H1 (cell line): ENCODE measurements around the gene SURF2. TPM values are rescaled to one million over a fixed set of nuclear protein-coding genes. Genes with fewer than 3 reads are reported as not detected.

Experiments
- CTCF ChIA-PET: fragments of 300-600 bp; sonication (Branson Sonifier 250); formaldehyde crosslinking; loops from one replicate; lab custom pipeline; 2021; ENCODE audit not compliant: partially characterized antibody; lab: Charles Lee
- POLR2A ChIA-PET: fragments of 300-600 bp; sonication (Branson Sonifier 250); formaldehyde crosslinking; loops from one replicate; lab custom pipeline; 2021; ENCODE audit warnings: inconsistent platforms; ENCODE audit not compliant: partially characterized antibody; lab: Charles Lee
- DNase-seq, 2 experiments: peaks; one replicate each; pipeline versions ENCODE4 v3.0.0 to v3.0.0-alpha.2; 2010 to 2022; ENCODE audit warnings: low spot score in 2 of 2, low read depth in 1 of 2, mixed read lengths in 1 of 2
- FAIRE-seq: peaks from 2 replicates; lab custom pipeline; 2011; peaks lifted over from hg19 to GRCh38; lab: Jason Lieb, UNC
- H2AFZ ChIP-seq: 2 replicates; pipeline ENCODE4 v1.8.1; 2012; ENCODE audit warnings: low read length, inconsistent platforms
- H2AK5ac ChIP-seq: 2 replicates; pipeline ENCODE4 v1.6.1; 2013; ENCODE audit warnings: low read depth, low read length
- H2BK120ac ChIP-seq: replicated peaks from 2 replicates; pipeline ENCODE3; 2013; ENCODE audit warnings: low read depth, low read length, inconsistent platforms
- H2BK12ac ChIP-seq: 2 replicates; pipeline ENCODE4 v1.6.1; 2013; ENCODE audit warnings: low read depth, low read length
- H2BK15ac ChIP-seq: 2 replicates; pipeline ENCODE4 v1.6.1; 2013; ENCODE audit warnings: low read length
- H2BK20ac ChIP-seq: 2 replicates; pipeline ENCODE4 v1.6.1; 2013; ENCODE audit warnings: low read length
- H2BK5ac ChIP-seq: 2 replicates; pipeline ENCODE4 v1.6.1; 2013; ENCODE audit warnings: low read depth, low read length
- H3K14ac ChIP-seq: 2 replicates; pipeline ENCODE4 v1.6.1; 2013; ENCODE audit warnings: inconsistent platforms; ENCODE audit not compliant: insufficient read length
- H3K18ac ChIP-seq: 2 replicates; pipeline ENCODE4 v1.6.1; 2013; ENCODE audit warnings: low read length; ENCODE audit errors: extremely low read depth
- H3K23ac ChIP-seq: 2 replicates; pipeline ENCODE4 v1.6.1; 2013; ENCODE audit warnings: inconsistent platforms; ENCODE audit not compliant: insufficient read length
- H3K23me2 ChIP-seq: 2 replicates; pipeline ENCODE4 v1.6.1; 2013; ENCODE audit warnings: low read depth, low read length
- H3K27ac ChIP-seq: 2 replicates; pipeline ENCODE4 v1.6.1; 2011; ENCODE audit warnings: low read depth, low read length, inconsistent platforms
- H3K27me3 ChIP-seq, 4 experiments: replicated peaks in 1 of 4; 1 replicate in 1 of 4; 2 replicates in 3 of 4; pipeline versions ENCODE4 v1.6.1 to v1.8.1; 2011 to 2013; ENCODE audit warnings: low read length in 3 of 4, mild to moderate bottlenecking in 3 of 4, inconsistent platforms in 2 of 4, mixed read lengths in 2 of 4, moderate library complexity in 1 of 4; ENCODE audit not compliant: control insufficient read depth in 3 of 4, insufficient read depth in 3 of 4; ENCODE audit errors: extremely low read depth in 1 of 4
- H3K36me3 ChIP-seq, 4 experiments: 2 replicates each; pipeline versions ENCODE4 v1.6.1 to v1.8.1; 2011 to 2013; ENCODE audit warnings: mild to moderate bottlenecking in 4 of 4, low read length in 3 of 4, moderate library complexity in 2 of 4, control low read depth in 1 of 4, inconsistent platforms in 1 of 4; ENCODE audit not compliant: insufficient read depth in 4 of 4, control insufficient read depth in 2 of 4
- H3K4ac ChIP-seq: replicated peaks from 2 replicates; pipeline ENCODE3; 2013; ENCODE audit warnings: low read length, low read depth, mixed read lengths, inconsistent platforms; ENCODE audit not compliant: insufficient read length
- H3K4me1 ChIP-seq, 4 experiments: replicated peaks in 1 of 4; 1 replicate in 1 of 4; 2 replicates in 3 of 4; pipeline versions ENCODE4 v1.6.1 to v1.8.1; 2011 to 2013; ENCODE audit warnings: low read length in 3 of 4, inconsistent platforms in 2 of 4, mixed read lengths in 1 of 4; ENCODE audit not compliant: insufficient read depth in 4 of 4, control insufficient read depth in 3 of 4
- H3K4me2 ChIP-seq, 2 experiments: 2 replicates each; pipeline versions ENCODE4 v1.6.1 to v1.8.1; 2011 to 2013; ENCODE audit warnings: low read depth in 2 of 2, low read length in 2 of 2, control low read depth in 1 of 2, inconsistent platforms in 1 of 2, mild to moderate bottlenecking in 1 of 2; ENCODE audit not compliant: insufficient read depth in 1 of 2
- H3K4me3 ChIP-seq, 4 experiments: fragments of 200-600, 300-600 bp in 1 of 4; sonication (generic), shearing (Covaris generic), sonication (Bioruptor Twin) in 1 of 4; 2 replicates each; pipeline versions ENCODE4 v1.5.1 to v1.8.1; 2011 to 2016; ENCODE audit warnings: low read length in 4 of 4, low read depth in 3 of 4, control low read depth in 2 of 4, inconsistent platforms in 2 of 4, mild to moderate bottlenecking in 2 of 4, mixed read lengths in 1 of 4, moderate library complexity in 1 of 4; ENCODE audit not compliant: insufficient read depth in 2 of 4; ENCODE audit errors: extremely low read depth in 1 of 4
- H3K56ac ChIP-seq: replicated peaks from 2 replicates; pipeline ENCODE3; 2013; ENCODE audit warnings: low read depth, mild to moderate bottlenecking, mixed read lengths, low read length, inconsistent platforms; ENCODE audit not compliant: insufficient read length
- H3K79me1 ChIP-seq: 2 replicates; pipeline ENCODE4 v1.6.1; 2013; ENCODE audit warnings: low read depth, low read length, control low read depth
- H3K79me2 ChIP-seq, 2 experiments: 2 replicates each; pipeline versions ENCODE4 v1.6.1 to v1.8.1; 2012 to 2013; ENCODE audit warnings: low read length in 2 of 2, mild to moderate bottlenecking in 2 of 2, inconsistent platforms in 1 of 2; ENCODE audit not compliant: insufficient read depth in 2 of 2, control insufficient read depth in 1 of 2
- H3K9ac ChIP-seq, 4 experiments: replicated peaks in 1 of 4; 1 replicate in 1 of 4; 2 replicates in 3 of 4; pipeline versions ENCODE4 v1.6.1 to v1.8.1; 2011 to 2013; ENCODE audit warnings: low read depth in 3 of 4, low read length in 3 of 4, control low read depth in 2 of 4, mild to moderate bottlenecking in 2 of 4, moderate library complexity in 2 of 4, inconsistent platforms in 1 of 4; ENCODE audit errors: extremely low read depth in 1 of 4
- H3K9me3 ChIP-seq, 2 experiments: 2 replicates each; pipeline versions ENCODE4 v1.6.1 to v1.8.1; 2012 to 2013; ENCODE audit warnings: mild to moderate bottlenecking in 2 of 2, moderate library complexity in 2 of 2, control low read depth in 1 of 2, inconsistent platforms in 1 of 2, low read depth in 1 of 2, low read length in 1 of 2, mixed read lengths in 1 of 2; ENCODE audit not compliant: insufficient read depth in 2 of 2
- H4K20me1 ChIP-seq, 2 experiments: replicated peaks in 1 of 2; 2 replicates each; pipeline versions ENCODE3 to v1.8.1; 2011 to 2013; ENCODE audit warnings: inconsistent platforms in 2 of 2, low read length in 2 of 2, mild to moderate bottlenecking in 1 of 2; ENCODE audit not compliant: insufficient read depth in 2 of 2, control insufficient read depth in 1 of 2
- H4K5ac ChIP-seq: 2 replicates; pipeline ENCODE4 v1.6.1; 2013; ENCODE audit warnings: low read length, low read depth, mixed read lengths, inconsistent platforms; ENCODE audit not compliant: insufficient read length
- H4K8ac ChIP-seq: 2 replicates; pipeline ENCODE4 v1.8.0; 2013; ENCODE audit warnings: mild to moderate bottlenecking, moderate library complexity, low read length, inconsistent platforms; ENCODE audit not compliant: insufficient read depth; ENCODE audit errors: extremely low read depth
- H4K91ac ChIP-seq: replicated peaks from 2 replicates; pipeline ENCODE3; 2013; ENCODE audit warnings: low read length, mixed read lengths, inconsistent platforms; ENCODE audit not compliant: insufficient read length
- ASH2L ChIP-seq: fragments of 200-600, 300-600 bp; sonication (generic); IDR thresholded peaks from one replicate; pipeline ENCODE4 v1.7.1; 2017; ENCODE audit warnings: low read length
- CTCF ChIP-seq, 3 experiments: IDR thresholded peaks; 1 replicate in 2 of 3; 2 replicates in 1 of 3; pipeline versions ENCODE4 v1.5.1 to v1.6.1; 2011; ENCODE audit warnings: low read length in 3 of 3, mild to moderate bottlenecking in 3 of 3, inconsistent platforms in 2 of 3, low read depth in 1 of 3, moderate library complexity in 1 of 3; ENCODE audit not compliant: insufficient read depth in 1 of 3; ENCODE audit errors: control extremely low read depth in 1 of 3
- JUN ChIP-seq: IDR thresholded peaks from 2 replicates; pipeline ENCODE4 v1.6.1; 2011; ENCODE audit warnings: low read depth, mild to moderate bottlenecking, improper control_type of control experiment, low read length
- KDM4A ChIP-seq: IDR thresholded peaks from one replicate; pipeline ENCODE4 v1.7.1; 2012; ENCODE audit warnings: low read depth, mild to moderate bottlenecking, moderate library complexity, low read length, inconsistent platforms; ENCODE audit not compliant: severe bottlenecking
- NANOG ChIP-seq: IDR thresholded peaks from 2 replicates; pipeline ENCODE4 v1.6.1; 2011; ENCODE audit warnings: low read length, low read depth, mild to moderate bottlenecking, inconsistent platforms; ENCODE audit not compliant: insufficient read depth, poor library complexity, severe bottlenecking
- SIN3A ChIP-seq, 2 experiments: IDR thresholded peaks in 1 of 2; conservative IDR thresholded peaks in 1 of 2; 2 replicates each; pipeline ENCODE4 v1.6.1; 2011 to 2012; ENCODE audit warnings: low read length in 2 of 2, improper control_type of control experiment in 1 of 2, low read depth in 1 of 2, mild to moderate bottlenecking in 1 of 2
- TCF12 ChIP-seq: IDR thresholded peaks from 2 replicates; pipeline ENCODE4 v1.6.1; 2011; ENCODE audit warnings: low read depth, mild to moderate bottlenecking, low read length
- YY1 ChIP-seq: IDR thresholded peaks from 2 replicates; pipeline ENCODE4 v1.6.1; 2011; ENCODE audit warnings: low read depth, mild to moderate bottlenecking, low read length
- WGBS, 2 experiments: shearing (Covaris generic) in 1 of 2; methylation state at CpG; one replicate each; pipeline versions ENCODE4 v1.1.6 to v1.1.7; 2013 to 2015; ENCODE audit warnings: low lambda C conversion rate in 2 of 2, mixed read lengths in 2 of 2, inconsistent platforms in 1 of 2, low coverage in 1 of 2, missing lambda C conversion rate in 1 of 2; ENCODE audit not compliant: insufficient replicate concordance in 2 of 2, insufficient coverage in 1 of 2, insufficient read length in 1 of 2; ENCODE audit errors: extremely low coverage in 1 of 2, missing lambda C conversion rate in 1 of 2; 5-methylcytosine and 5-hydroxymethylcytosine counted together
- polyA plus RNA-seq, 7 experiments: library from polyadenylated mRNA; depleted of rRNA in 3 of 7; stranded (reverse) in 5 of 7; unstranded in 2 of 7; fragments of >200 nt in 5 of 7; fragments of 200-250 nt in 2 of 7; gene quantifications; 1 replicate in 5 of 7; 2 replicates in 1 of 7; 4 replicates in 1 of 7; pipeline versions ENCODE4 v1.2.1 to v1.2.3, GENCODE V29; 2011 to 2013; ENCODE audit warnings: missing spikeins in 2 of 7, mixed read lengths in 2 of 7
- total RNA-seq: library from RNA; stranded (reverse); fragmentation: NEBNext Ultra II Directional; extraction: Animal tissue kit (Norgen Biotek cat#: 25700); gene quantifications from 2 replicates; pipeline ENCODE4 v1.2.1, GENCODE V29; 2021

The SURF2 gene
- total and polyA plus RNA-seq, 2 of the 8 experiments (the other 6 are each of a cell fraction or from before 2014, with no cell fraction given) = 36.6 to 37.7 TPM

GRCh38 chr9:133375116-133375723 is 18.9 kb downstream of the SURF2 start:
- POLR2A ChIA-PET = interaction anchor here (1.1 to 19.9 kb wide), 6 partner anchors 10 to 42 kb away, joined by 3 to 461 read pairs (median 6); partner anchors contain the start of genes MED22, RPL7A, SURF1 and SURF2
- TF ChIP-seq ASH2L (peak; percentile 71), TCF12 (no peak), SIN3A (conservative IDR thresholded peaks at IDR 0.05 in 1 of 2, IDR thresholded peaks at IDR 0.05 in 1 of 2; ENCODE audit: low read depth in 1 of 2, low read length in 2 of 2) (peak; percentile 3 to 79; a peak in 1 of 4 replicates), KDM4A (peak; percentile 74), YY1 (no peak), CTCF (IDR thresholded peaks at IDR 0.05; ENCODE audit: control extremely low read depth in 1 of 3, insufficient read depth in 1 of 3, low read depth in 1 of 3, low read length in 3 of 3) (peak in 2 of 3 experiments; percentile 20 to 33; a peak in 1 of 4 replicates), JUN (no peak), NANOG (no peak)

More at GRCh38 chr9:133375116-133375723, 18.9 kb downstream of the SURF2 start:
- Histone ChIP-seq H2BK20ac (no peak overlapping the region), H2BK120ac (no peak overlapping the region), H3K4me3 (peak overlapping the region; percentile 70 to 87 (median 74)), H4K8ac (peak overlapping the region; percentile 63; the same call in 1 of the 2 replicates), H2AK5ac (no peak overlapping the region), H2BK15ac (no peak overlapping the region), H3K14ac (no peak overlapping the region), H3K23me2 (peaks cover 8% of the 10 kb centered on the region; the same call in 1 of the 2 replicates), H3K36me3 (peaks cover 0 to 9% (median 5%) of the 10 kb centered on the region in 4 experiments; a peak in 4 of 8 replicates), H4K91ac (no peak overlapping the region), H3K79me2 (peaks cover 14 to 52% of the 10 kb centered on the region in 2 experiments), H2BK12ac (no peak overlapping the region), H3K23ac (no peak overlapping the region), H2AFZ (no peak overlapping the region), H3K27me3 (peaks cover 0 to 11% (median 6%) of the 10 kb centered on the region in 4 experiments; a peak in 5 of 7 replicates), H3K27ac (peak overlapping the region; percentile 80), H4K20me1 (peaks cover 17 to 34% of the 10 kb centered on the region in 2 experiments), H3K4ac (no peak overlapping the region), H3K4me1 (peaks cover 0 to 5% (median 0%) of the 10 kb centered on the region in 4 experiments; a peak in 1 of 7 replicates), H3K18ac (peak overlapping the region; percentile 38; the same call in 1 of the 2 replicates), H3K4me2 (peak overlapping the region; percentile 76 to 77), H3K56ac (peak overlapping the region; percentile 0), H3K79me1 (peaks cover 9% of the 10 kb centered on the region; the same call in 1 of the 2 replicates), H4K5ac (no peak overlapping the region), H3K9me3 (peaks cover 0 to 4% of the 10 kb centered on the region in 2 experiments; a peak in 2 of 4 replicates), H2BK5ac (no peak overlapping the region; the same call in 1 of the 2 replicates), H3K9ac (peak overlapping the region; percentile 65 to 92 (median 80))
- FAIRE-seq = no peak
- WGBS, 2 experiments = 2% methylated on average over 31 of the region's 39 CpGs; no CpG with 5 or more reads in 1 of the 2 experiments
- CTCF ChIA-PET = interaction anchor here (0.9 to 10.1 kb wide), 4 partner anchors 12 to 311 kb away, joined by 3 to 90 read pairs (median 13); partner anchors contain the start of genes SURF1 and SURF2
- DNase-seq = no peak
